Panc1 (cell line): Measurements from ENCODE around the gene ALK. TPM values are rescaled to one million over a fixed set of nuclear protein-coding genes. Genes with fewer than 3 reads are reported as not detected.

Experiments used
- ATAC-seq: fragments of 200-7000 bp; cut with Tn5 transposase; 2 replicates; pipeline ENCODE4 v1.9.1; 2020; ENCODE audit warnings: mild to moderate bottlenecking, moderate library complexity
- BruUV-seq: library from RNA; stranded (reverse); fragments of 400-500 nt; replicated peaks from 2 replicates; lab custom pipeline; 2021; lab: Mats Ljungman, UMichigan
- CTCF ChIA-PET: fragments of 300-600 bp; sonication (Branson Sonifier 250); formaldehyde crosslinking; loops from one replicate; lab custom pipeline; 2022; ENCODE audit warnings: antibody characterized with exemption; lab: Charles Lee
- POLR2A ChIA-PET: fragments of 300-600 bp; sonication (Branson Sonifier 250); formaldehyde crosslinking; loops from one replicate; lab custom pipeline; 2022; ENCODE audit warnings: antibody characterized with exemption; lab: Charles Lee
- DNase-seq: peaks from one replicate; pipeline ENCODE4 v3.0.0-alpha.2; 2010; ENCODE audit warnings: low read depth, low spot score
- H3K27ac ChIP-seq: 2 replicates; pipeline ENCODE4 v1.5.1; 2011; ENCODE audit warnings: mild to moderate bottlenecking, low read length, inconsistent platforms
- H3K27me3 ChIP-seq: fragments of 200-500 bp; sonication (Bioruptor generic); 2 replicates; pipeline ENCODE4 v1.6.0; 2014; ENCODE audit warnings: low read length, inconsistent platforms; ENCODE audit not compliant: control insufficient read depth, insufficient read depth
- H3K36me3 ChIP-seq: fragments of 200-500 bp; sonication (Bioruptor generic); 2 replicates; pipeline ENCODE4 v1.5.1; 2014; ENCODE audit warnings: inconsistent platforms, mild to moderate bottlenecking, low read length, moderate library complexity; ENCODE audit not compliant: control insufficient read depth, insufficient read depth
- H3K4me1 ChIP-seq: 2 replicates; pipeline ENCODE4 v1.5.1; 2011; ENCODE audit warnings: inconsistent platforms, mild to moderate bottlenecking, low read length, moderate library complexity; ENCODE audit not compliant: control insufficient read depth, insufficient read depth
- H3K4me3 ChIP-seq, 2 experiments: 2 replicates each; pipeline ENCODE4 v1.5.1; 2011 to 2012; ENCODE audit warnings: low read depth in 2 of 2, low read length in 2 of 2, mild to moderate bottlenecking in 2 of 2, inconsistent platforms in 1 of 2, moderate library complexity in 1 of 2
- H3K9me3 ChIP-seq: fragments of 200-500 bp; sonication (Bioruptor generic); 2 replicates; pipeline ENCODE4 v1.5.1; 2014; ENCODE audit warnings: low read depth, mild to moderate bottlenecking, inconsistent platforms, low read length, moderate library complexity; ENCODE audit not compliant: control insufficient read depth, insufficient read depth
- POLR2AphosphoS5 ChIP-seq: IDR thresholded peaks from 2 replicates; pipeline ENCODE4 v1.6.1; 2012; ENCODE audit warnings: mild to moderate bottlenecking, low read depth, low read length, moderate library complexity
- SIN3A ChIP-seq: IDR thresholded peaks from 2 replicates; pipeline ENCODE4 v1.6.1; 2012; ENCODE audit warnings: low read depth, mild to moderate bottlenecking, low read length, moderate library complexity, borderline replicate concordance; ENCODE audit not compliant: insufficient read depth
- TCF7L2 ChIP-seq: IDR thresholded peaks from 2 replicates; pipeline ENCODE4 v1.6.1; 2011; ENCODE audit warnings: mild to moderate bottlenecking, low read depth, low read length, inconsistent platforms
- in situ Hi-C: cut with HindIII; loops from 2 replicates; pipeline ENCODE4 v1.10.0; 2016; ENCODE audit warnings: low sequenced_read_pairs, low pct_unique_long_range_greater_than_20kb
- intact Hi-C: fragments of 100-400 bp; cut with micrococcal nuclease; formaldehyde crosslinking; loops from one replicate; pipeline ENCODE4 v1.10.0; 2022; ENCODE audit not compliant: unreplicated experiment
- total RNA-seq: library from RNA; stranded (reverse); gene quantifications from one replicate; pipeline ENCODE4 v1.2.1, GENCODE V29; 2021; ENCODE audit not compliant: unreplicated experiment
- TF ChIP-seq, protein P1 (sequence below): fragments of 450-650 bp; IDR thresholded peaks from 2 replicates; pipeline ENCODE4 v1.5.1; 2017; ENCODE audit warnings: mild to moderate bottlenecking
- TF ChIP-seq, protein P2 (sequence below), 2 experiments: IDR thresholded peaks; 2 replicates each; pipeline ENCODE4 v1.6.1; 2011 to 2012; ENCODE audit warnings: low read depth in 2 of 2, control low read depth in 1 of 2, low read length in 1 of 2, mild to moderate bottlenecking in 1 of 2, moderate library complexity in 1 of 2; ENCODE audit not compliant: insufficient read depth in 1 of 2

The ALK gene
- total RNA-seq, 1 experiment from 2014 or later: not detected

DNA sequence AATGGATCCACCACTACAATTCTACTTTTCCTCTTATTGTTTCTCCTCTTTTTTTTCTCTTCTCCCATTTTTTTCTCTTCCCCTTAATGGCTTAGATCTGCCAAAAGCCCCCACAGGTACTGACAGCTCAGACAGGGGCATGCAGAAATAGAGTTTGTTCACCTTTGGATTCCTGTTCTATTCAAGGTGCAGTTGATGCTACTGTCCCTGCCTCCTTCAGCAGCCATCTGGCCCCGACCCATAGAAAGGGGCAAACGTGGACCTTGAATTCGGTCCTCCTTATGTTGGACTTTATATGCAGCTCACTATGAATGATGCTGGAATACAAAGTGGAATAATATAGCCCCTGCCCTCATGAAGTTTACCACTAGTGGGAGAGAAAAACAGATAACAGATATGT is 27.7 kb upstream of the ALK start:
- no peaks in the 10 kb centered on the region; the same call in 1 of the 2 replicates for H3K27me3 ChIP-seq
- H3K36me3 ChIP-seq: no peaks in the 10 kb centered on the region
- ChIA-PET CTCF (no interaction called here), POLR2A (no interaction called here)
- in situ Hi-C loops (no loop called here), intact Hi-C loops (no loop called here)
- ATAC-seq (no peak), DNase-seq (no peak)
- H3K9me3 ChIP-seq: no peaks in the 10 kb centered on the region
- H3K4me3 ChIP-seq: no peak overlapping the region
- no peaks in the 10 kb centered on the region for H3K4me1 ChIP-seq
- no peak overlapping the region for H3K27ac ChIP-seq
- TF ChIP-seq TCF7L2 (no peak), POLR2AphosphoS5 (no peak), SIN3A (no peak)
- TF ChIP-seq, protein P1, sequence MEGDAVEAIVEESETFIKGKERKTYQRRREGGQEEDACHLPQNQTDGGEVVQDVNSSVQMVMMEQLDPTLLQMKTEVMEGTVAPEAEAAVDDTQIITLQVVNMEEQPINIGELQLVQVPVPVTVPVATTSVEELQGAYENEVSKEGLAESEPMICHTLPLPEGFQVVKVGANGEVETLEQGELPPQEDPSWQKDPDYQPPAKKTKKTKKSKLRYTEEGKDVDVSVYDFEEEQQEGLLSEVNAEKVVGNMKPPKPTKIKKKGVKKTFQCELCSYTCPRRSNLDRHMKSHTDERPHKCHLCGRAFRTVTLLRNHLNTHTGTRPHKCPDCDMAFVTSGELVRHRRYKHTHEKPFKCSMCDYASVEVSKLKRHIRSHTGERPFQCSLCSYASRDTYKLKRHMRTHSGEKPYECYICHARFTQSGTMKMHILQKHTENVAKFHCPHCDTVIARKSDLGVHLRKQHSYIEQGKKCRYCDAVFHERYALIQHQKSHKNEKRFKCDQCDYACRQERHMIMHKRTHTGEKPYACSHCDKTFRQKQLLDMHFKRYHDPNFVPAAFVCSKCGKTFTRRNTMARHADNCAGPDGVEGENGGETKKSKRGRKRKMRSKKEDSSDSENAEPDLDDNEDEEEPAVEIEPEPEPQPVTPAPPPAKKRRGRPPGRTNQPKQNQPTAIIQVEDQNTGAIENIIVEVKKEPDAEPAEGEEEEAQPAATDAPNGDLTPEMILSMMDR: no peak
- no TSS peak for BruUV-seq

- ChIA-PET CTCF (no interaction called here), POLR2A (no interaction called here)
- Histone ChIP-seq H3K4me3 (no peak overlapping the region), H3K9me3 (no peaks in the 10 kb centered on the region), H3K27me3 (no peaks in the 10 kb centered on the region; the same call in 1 of the 2 replicates), H3K36me3 (no peaks in the 10 kb centered on the region), H3K4me1 (no peaks in the 10 kb centered on the region), H3K27ac (no peak overlapping the region)
- TF ChIP-seq TCF7L2 (no peak), POLR2AphosphoS5 (no peak), SIN3A (no peak)
- TF ChIP-seq, protein P2, sequence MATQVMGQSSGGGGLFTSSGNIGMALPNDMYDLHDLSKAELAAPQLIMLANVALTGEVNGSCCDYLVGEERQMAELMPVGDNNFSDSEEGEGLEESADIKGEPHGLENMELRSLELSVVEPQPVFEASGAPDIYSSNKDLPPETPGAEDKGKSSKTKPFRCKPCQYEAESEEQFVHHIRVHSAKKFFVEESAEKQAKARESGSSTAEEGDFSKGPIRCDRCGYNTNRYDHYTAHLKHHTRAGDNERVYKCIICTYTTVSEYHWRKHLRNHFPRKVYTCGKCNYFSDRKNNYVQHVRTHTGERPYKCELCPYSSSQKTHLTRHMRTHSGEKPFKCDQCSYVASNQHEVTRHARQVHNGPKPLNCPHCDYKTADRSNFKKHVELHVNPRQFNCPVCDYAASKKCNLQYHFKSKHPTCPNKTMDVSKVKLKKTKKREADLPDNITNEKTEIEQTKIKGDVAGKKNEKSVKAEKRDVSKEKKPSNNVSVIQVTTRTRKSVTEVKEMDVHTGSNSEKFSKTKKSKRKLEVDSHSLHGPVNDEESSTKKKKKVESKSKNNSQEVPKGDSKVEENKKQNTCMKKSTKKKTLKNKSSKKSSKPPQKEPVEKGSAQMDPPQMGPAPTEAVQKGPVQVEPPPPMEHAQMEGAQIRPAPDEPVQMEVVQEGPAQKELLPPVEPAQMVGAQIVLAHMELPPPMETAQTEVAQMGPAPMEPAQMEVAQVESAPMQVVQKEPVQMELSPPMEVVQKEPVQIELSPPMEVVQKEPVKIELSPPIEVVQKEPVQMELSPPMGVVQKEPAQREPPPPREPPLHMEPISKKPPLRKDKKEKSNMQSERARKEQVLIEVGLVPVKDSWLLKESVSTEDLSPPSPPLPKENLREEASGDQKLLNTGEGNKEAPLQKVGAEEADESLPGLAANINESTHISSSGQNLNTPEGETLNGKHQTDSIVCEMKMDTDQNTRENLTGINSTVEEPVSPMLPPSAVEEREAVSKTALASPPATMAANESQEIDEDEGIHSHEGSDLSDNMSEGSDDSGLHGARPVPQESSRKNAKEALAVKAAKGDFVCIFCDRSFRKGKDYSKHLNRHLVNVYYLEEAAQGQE (IDR thresholded peaks at IDR 0.05; ENCODE audit: insufficient read depth in 1 of 2, low read depth in 2 of 2, low read length in 1 of 2): no peak
- TF ChIP-seq, protein P1: no peak
- intact Hi-C loops (no loop called here), in situ Hi-C loops (no loop called here)
- BruUV-seq: no TSS peak
- no peak for DNase-seq
- no peak for ATAC-seq
Observed at GRCh38 chr2:29946505-29946904, 25.1 kb upstream of the ALK start.
